ENCODE data around the gene ATP5F1D. TPM values are rescaled to one million over a fixed set of nuclear protein-coding genes. Genes with fewer than 3 reads are reported as not detected.
A peak's percentile ranks its signal among the peaks of the same experiment; 100 is the strongest.

Gene ATP5F1D
- total RNA-seq, 2 donors from 2014 or later: 104 to 115 TPM

- no peak overlapping the region for H3K4me3 Mint-ChIP-seq
- H3K36me3 Mint-ChIP-seq (ENCODE audit: low read depth): no peaks in the 10 kb centered on the region
- DNase-seq (no peak), ATAC-seq (no peak)
- H3K27ac Mint-ChIP-seq: no peak overlapping the region
- H3K9me3 ChIP-seq (ENCODE audit: control insufficient read depth, low read length, poor library complexity, severe bottlenecking): no peaks in the 10 kb centered on the region
- H3K4me1 Mint-ChIP-seq: no peaks in the 10 kb centered on the region
- no peaks in the 10 kb centered on the region for H3K27me3 Mint-ChIP-seq
Measured at GRCh38 chr19:1232652-1233072, 8.9 kb upstream of the ATP5F1D start.

GRCh38 chr19:1233115-1233667, 8.4 kb upstream of the ATP5F1D start:
- no peak for DNase-seq
- H3K9me3 ChIP-seq (ENCODE audit: control insufficient read depth, low read length, poor library complexity, severe bottlenecking): no peaks in the 10 kb centered on the region
- Mint-ChIP-seq H3K27ac (no peak overlapping the region), H3K4me3 (no peak overlapping the region), H3K27me3 (peaks cover under 1% of the 10 kb centered on the region), H3K36me3 (ENCODE audit: low read depth) (no peaks in the 10 kb centered on the region), H3K4me1 (peaks cover under 1% of the 10 kb centered on the region)
- no peak for ATAC-seq

- H3K4me3 Mint-ChIP-seq: no peak overlapping the region
- no peaks in the 10 kb centered on the region for H3K9me3 ChIP-seq (ENCODE audit: control insufficient read depth, low read length, poor library complexity, severe bottlenecking)
- no peak for DNase-seq
- no peak for ATAC-seq
- peaks cover 8% of the 10 kb centered on the region for H3K27me3 Mint-ChIP-seq
- peaks cover 8% of the 10 kb centered on the region for H3K4me1 Mint-ChIP-seq
- no peaks in the 10 kb centered on the region for H3K36me3 Mint-ChIP-seq (ENCODE audit: low read depth)
- no peak overlapping the region for H3K27ac Mint-ChIP-seq
Measured at GRCh38 chr19:1234051-1234954, 7.2 kb upstream of the ATP5F1D start.

GRCh38 chr19:1234955-1235380, 6.6 kb upstream of the ATP5F1D start:
- no peaks in the 10 kb centered on the region for H3K9me3 ChIP-seq (ENCODE audit: control insufficient read depth, low read length, poor library complexity, severe bottlenecking)
- Mint-ChIP-seq H3K27ac (no peak overlapping the region), H3K4me3 (no peak overlapping the region), H3K27me3 (peaks cover 8% of the 10 kb centered on the region), H3K4me1 (peaks cover 10% of the 10 kb centered on the region), H3K36me3 (ENCODE audit: low read depth) (no peaks in the 10 kb centered on the region)
- DNase-seq (no peak), ATAC-seq (no peak)

GRCh38 chr19:1235625-1236538, 5.7 kb upstream of the ATP5F1D start:
- peaks cover 12% of the 10 kb centered on the region for H3K4me1 Mint-ChIP-seq
- peak overlapping the region; percentile 62 for H3K4me3 Mint-ChIP-seq
- H3K27me3 Mint-ChIP-seq: peaks cover 8% of the 10 kb centered on the region
- no peaks in the 10 kb centered on the region for H3K9me3 ChIP-seq (ENCODE audit: control insufficient read depth, low read length, poor library complexity, severe bottlenecking)
- no peak for DNase-seq
- ATAC-seq: no peak
- no peak overlapping the region for H3K27ac Mint-ChIP-seq
- no peaks in the 10 kb centered on the region for H3K36me3 Mint-ChIP-seq (ENCODE audit: low read depth)

- Mint-ChIP-seq H3K4me3 (peak overlapping the region; percentile 62), H3K27ac (no peak overlapping the region), H3K36me3 (ENCODE audit: low read depth) (no peaks in the 10 kb centered on the region), H3K27me3 (peaks cover 8% of the 10 kb centered on the region), H3K4me1 (peaks cover 16% of the 10 kb centered on the region)
- ATAC-seq (no peak), DNase-seq (no peak)
- no peaks in the 10 kb centered on the region for H3K9me3 ChIP-seq (ENCODE audit: control insufficient read depth, low read length, poor library complexity, severe bottlenecking)
Measured at GRCh38 chr19:1236576-1236975, 5.0 kb upstream of the ATP5F1D start.

- ATAC-seq (no peak), DNase-seq (no peak)
- no peaks in the 10 kb centered on the region for H3K9me3 ChIP-seq (ENCODE audit: control insufficient read depth, low read length, poor library complexity, severe bottlenecking)
- H3K36me3 Mint-ChIP-seq (ENCODE audit: low read depth): no peaks in the 10 kb centered on the region
- H3K27ac Mint-ChIP-seq: no peak overlapping the region
- H3K4me1 Mint-ChIP-seq: peaks cover 16% of the 10 kb centered on the region
- peak overlapping the region; percentile 68 for H3K4me3 Mint-ChIP-seq
- H3K27me3 Mint-ChIP-seq: peaks cover 8% of the 10 kb centered on the region
Measured at GRCh38 chr19:1237027-1237659, 4.4 kb upstream of the ATP5F1D start.

GRCh38 chr19:1237754-1238368, 3.7 kb upstream of the ATP5F1D start, which contains the start of gene CBARP:
Gene CBARP (minus strand): TSS chr19:1238005. CDS start chr19:1236100, 1,905 bp downstream.
- Mint-ChIP-seq H3K4me3 (peak within 1 kb of the TSS; percentile 92), H3K27me3 (peaks cover 8% of the 10 kb centered on the region), H3K36me3 (ENCODE audit: low read depth) (no peaks in the 10 kb centered on the region), H3K4me1 (peaks cover 16% of the 10 kb centered on the region), H3K27ac (peak within 1 kb of the TSS; percentile 79)
- no peak for ATAC-seq
- peak in 2 of 3 donors; percentile 41 to 51 for DNase-seq
- no peaks in the 10 kb centered on the region for H3K9me3 ChIP-seq (ENCODE audit: control insufficient read depth, low read length, poor library complexity, severe bottlenecking)

GRCh38 chr19:1238369-1239303, 2.9 kb upstream of the ATP5F1D start:
- ATAC-seq (no peak), DNase-seq (no peak)
- Mint-ChIP-seq H3K4me1 (peaks cover 16% of the 10 kb centered on the region), H3K27ac (peak overlapping the region; percentile 79), H3K36me3 (ENCODE audit: low read depth) (no peaks in the 10 kb centered on the region), H3K27me3 (peaks cover 8% of the 10 kb centered on the region), H3K4me3 (peak overlapping the region; percentile 92)
- H3K9me3 ChIP-seq (ENCODE audit: control insufficient read depth, low read length, poor library complexity, severe bottlenecking): no peaks in the 10 kb centered on the region

- DNase-seq (no peak), ATAC-seq (no peak)
Measured at GRCh38 chr19:1239420-1239795, 2.1 kb upstream of the ATP5F1D start.

GRCh38 chr19:1239796-1240737, 1.5 kb upstream of the ATP5F1D start:
- H3K9me3 ChIP-seq (ENCODE audit: control insufficient read depth, low read length, poor library complexity, severe bottlenecking): no peaks in the 10 kb centered on the region
- Mint-ChIP-seq H3K4me3 (peak overlapping the region; percentile 96), H3K27me3 (peaks cover 8% of the 10 kb centered on the region), H3K4me1 (peaks cover 19% of the 10 kb centered on the region), H3K27ac (peak overlapping the region; percentile 79), H3K36me3 (ENCODE audit: low read depth) (no peaks in the 10 kb centered on the region)
- ATAC-seq (peak; percentile 68), DNase-seq (peak; percentile 95 to 97 (median 96))

More at GRCh38 chr19:1239420-1239795, 2.1 kb upstream of the ATP5F1D start:
- no peaks in the 10 kb centered on the region for H3K9me3 ChIP-seq (ENCODE audit: control insufficient read depth, low read length, poor library complexity, severe bottlenecking)
- H3K4me1 Mint-ChIP-seq: peaks cover 16% of the 10 kb centered on the region
- H3K27me3 Mint-ChIP-seq: peaks cover 8% of the 10 kb centered on the region
- peak overlapping the region; percentile 79 for H3K27ac Mint-ChIP-seq
- H3K36me3 Mint-ChIP-seq (ENCODE audit: low read depth): no peaks in the 10 kb centered on the region
- H3K4me3 Mint-ChIP-seq: peak overlapping the region; percentile 50
